Measurements from ENCODE around the gene COL8A1.

COL8A1 gene

DNA sequence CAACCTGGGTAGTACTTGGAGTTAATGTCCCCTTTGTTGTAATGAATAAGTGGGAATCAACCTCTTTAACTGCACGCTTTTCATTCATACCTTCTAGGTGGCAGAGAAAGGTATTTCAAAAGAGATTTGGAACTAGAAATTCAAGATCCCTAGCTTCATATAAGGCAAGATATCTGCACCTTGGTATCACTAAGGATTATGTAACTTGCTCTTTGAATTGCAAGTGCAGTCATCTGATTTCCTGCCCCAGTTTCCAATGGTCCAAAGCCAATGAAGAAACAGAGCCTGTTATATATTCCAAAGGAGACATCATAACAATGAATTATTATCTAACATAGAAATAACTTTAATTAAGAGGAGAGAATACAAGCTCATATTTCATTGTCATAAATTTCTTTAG is 124.5 kb downstream of the COL8A1 start:
- H3K4me3 ChIP-seq (ENCODE audit: low read depth, low read length) = no peak overlapping the region
- no peaks in the 10 kb centered on the region for H3K4me1 ChIP-seq
- no peaks in the 10 kb centered on the region for H3K79me2 ChIP-seq
- H3K27me3 ChIP-seq (ENCODE audit: control insufficient read depth, insufficient read depth, low read length) = no peaks in the 10 kb centered on the region
- no peak overlapping the region for H3K4me2 ChIP-seq (ENCODE audit: low read length)
- H3K9me3 ChIP-seq (ENCODE audit: control insufficient read depth, low read length) = no peaks in the 10 kb centered on the region
- H3K27ac ChIP-seq = no peak overlapping the region
- TF ChIP-seq, protein P1, sequence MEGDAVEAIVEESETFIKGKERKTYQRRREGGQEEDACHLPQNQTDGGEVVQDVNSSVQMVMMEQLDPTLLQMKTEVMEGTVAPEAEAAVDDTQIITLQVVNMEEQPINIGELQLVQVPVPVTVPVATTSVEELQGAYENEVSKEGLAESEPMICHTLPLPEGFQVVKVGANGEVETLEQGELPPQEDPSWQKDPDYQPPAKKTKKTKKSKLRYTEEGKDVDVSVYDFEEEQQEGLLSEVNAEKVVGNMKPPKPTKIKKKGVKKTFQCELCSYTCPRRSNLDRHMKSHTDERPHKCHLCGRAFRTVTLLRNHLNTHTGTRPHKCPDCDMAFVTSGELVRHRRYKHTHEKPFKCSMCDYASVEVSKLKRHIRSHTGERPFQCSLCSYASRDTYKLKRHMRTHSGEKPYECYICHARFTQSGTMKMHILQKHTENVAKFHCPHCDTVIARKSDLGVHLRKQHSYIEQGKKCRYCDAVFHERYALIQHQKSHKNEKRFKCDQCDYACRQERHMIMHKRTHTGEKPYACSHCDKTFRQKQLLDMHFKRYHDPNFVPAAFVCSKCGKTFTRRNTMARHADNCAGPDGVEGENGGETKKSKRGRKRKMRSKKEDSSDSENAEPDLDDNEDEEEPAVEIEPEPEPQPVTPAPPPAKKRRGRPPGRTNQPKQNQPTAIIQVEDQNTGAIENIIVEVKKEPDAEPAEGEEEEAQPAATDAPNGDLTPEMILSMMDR (IDR thresholded peaks at IDR 0.05) = no peak
- H3K36me3 ChIP-seq (ENCODE audit: control insufficient read depth, insufficient read depth, low read length) = no peaks in the 10 kb centered on the region
- H2AFZ ChIP-seq = no peak overlapping the region
- no peak overlapping the region for H3K9ac ChIP-seq

DNA sequence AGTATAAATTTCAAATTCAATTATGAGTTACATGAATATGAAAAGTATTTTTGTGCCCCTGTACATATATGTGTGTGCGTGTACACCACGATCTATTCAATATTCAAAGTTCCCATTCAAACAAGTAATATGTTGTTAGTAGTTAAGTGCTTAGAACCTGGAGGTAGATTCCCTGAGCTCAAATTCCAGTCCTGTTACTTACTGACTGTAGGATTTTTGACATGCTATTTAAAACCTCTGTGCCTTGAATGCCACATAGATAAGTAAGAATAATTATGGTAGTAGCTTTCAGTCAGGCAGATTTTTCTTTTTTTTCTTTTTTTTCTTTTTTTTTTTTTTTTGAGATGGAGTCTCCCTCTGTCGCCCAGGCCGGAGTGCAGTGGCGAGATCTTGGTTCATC is 126.0 kb downstream of the COL8A1 start:
- no peaks in the 10 kb centered on the region for H3K9me3 ChIP-seq (ENCODE audit: control insufficient read depth, low read length)
- H3K4me1 ChIP-seq = no peaks in the 10 kb centered on the region
- H3K36me3 ChIP-seq (ENCODE audit: control insufficient read depth, insufficient read depth, low read length) = no peaks in the 10 kb centered on the region
- no peaks in the 10 kb centered on the region for H3K27me3 ChIP-seq (ENCODE audit: control insufficient read depth, insufficient read depth, low read length)
- no peak overlapping the region for H3K9ac ChIP-seq
- H3K79me2 ChIP-seq = no peaks in the 10 kb centered on the region
- no peak overlapping the region for H3K4me2 ChIP-seq (ENCODE audit: low read length)
- TF ChIP-seq, protein P1 (IDR thresholded peaks at IDR 0.05) = no peak
- no peak overlapping the region for H2AFZ ChIP-seq
- no peak overlapping the region for H3K4me3 ChIP-seq (ENCODE audit: low read depth, low read length)
- no peak overlapping the region for H3K27ac ChIP-seq

DNA sequence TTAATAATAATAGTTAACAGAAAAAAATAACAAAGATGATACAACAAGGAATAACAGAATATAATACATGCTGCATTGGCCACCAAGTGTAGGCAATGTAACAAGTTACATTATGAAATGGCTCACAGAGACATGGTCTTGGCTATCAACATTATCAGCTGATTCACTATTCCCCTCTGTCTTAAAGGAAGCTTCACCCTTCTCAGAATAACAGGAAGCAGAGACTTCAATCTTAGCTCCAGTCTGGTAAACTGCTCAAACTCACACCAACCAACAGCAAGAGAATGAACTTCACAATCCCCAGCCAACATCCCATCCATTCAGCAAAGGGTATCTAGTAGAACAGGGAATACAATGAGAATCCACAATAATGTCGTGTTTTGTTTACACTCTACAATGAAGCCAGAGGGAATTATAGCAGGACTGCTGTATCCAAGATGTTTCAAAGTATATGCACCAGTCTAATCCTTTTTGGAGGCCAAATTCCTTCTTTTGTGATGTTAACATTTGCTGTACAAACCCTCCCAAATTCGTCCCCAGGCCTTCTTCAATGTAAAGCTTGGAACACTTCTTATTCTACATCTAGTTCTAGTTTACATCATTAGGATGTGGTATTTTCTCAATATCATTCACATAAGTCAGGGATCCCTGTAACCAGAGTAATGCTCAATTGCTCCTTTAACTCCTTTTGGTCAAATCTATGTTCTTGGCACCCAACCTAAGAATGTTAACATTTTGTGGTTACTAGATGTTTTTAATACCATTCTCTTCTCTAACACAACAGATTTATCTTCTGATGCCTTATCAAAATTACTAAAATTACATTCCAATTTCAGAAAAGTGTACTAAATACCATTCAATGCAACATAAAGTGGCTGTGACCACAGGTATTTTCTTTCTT is 126.9 kb downstream of the COL8A1 start:
- H3K27ac ChIP-seq = no peak overlapping the region
- H3K27me3 ChIP-seq (ENCODE audit: control insufficient read depth, insufficient read depth, low read length) = no peaks in the 10 kb centered on the region
- H3K79me2 ChIP-seq = no peaks in the 10 kb centered on the region
- no peaks in the 10 kb centered on the region for H3K36me3 ChIP-seq (ENCODE audit: control insufficient read depth, insufficient read depth, low read length)
- no peak overlapping the region for H3K4me2 ChIP-seq (ENCODE audit: low read length)
- no peak overlapping the region for H2AFZ ChIP-seq
- H3K4me1 ChIP-seq = no peaks in the 10 kb centered on the region
- no peaks in the 10 kb centered on the region for H3K9me3 ChIP-seq (ENCODE audit: control insufficient read depth, low read length)
- TF ChIP-seq, protein P1 (IDR thresholded peaks at IDR 0.05) = no peak
- H3K4me3 ChIP-seq (ENCODE audit: low read depth, low read length) = no peak overlapping the region
- no peak overlapping the region for H3K9ac ChIP-seq

DNA sequence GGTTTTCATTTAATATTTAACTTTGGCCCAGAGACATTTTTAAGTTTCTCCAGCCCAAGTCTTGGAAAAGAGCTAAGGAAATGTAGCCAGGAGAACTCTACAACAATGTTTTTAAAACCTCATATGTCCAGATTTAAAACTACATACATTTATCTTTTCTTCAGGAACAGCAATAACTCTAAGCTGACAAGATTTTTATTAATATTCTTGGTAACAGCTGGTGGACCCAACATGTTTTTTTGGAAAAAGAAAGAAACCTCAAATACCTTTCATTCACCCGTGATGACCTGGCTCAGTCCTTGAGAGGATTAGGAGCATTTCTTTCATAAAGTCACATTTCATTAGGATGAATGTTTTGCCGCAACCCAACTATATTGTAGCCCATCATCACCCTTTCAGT is 128.9 kb downstream of the COL8A1 start:
- Histone ChIP-seq H3K27ac (no peak overlapping the region), H3K9me3 (ENCODE audit: control insufficient read depth, low read length) (no peaks in the 10 kb centered on the region), H3K4me2 (ENCODE audit: low read length) (no peak overlapping the region), H3K4me3 (ENCODE audit: low read depth, low read length) (no peak overlapping the region), H3K36me3 (ENCODE audit: control insufficient read depth, insufficient read depth, low read length) (no peaks in the 10 kb centered on the region), H3K9ac (no peak overlapping the region), H3K79me2 (no peaks in the 10 kb centered on the region), H2AFZ (no peak overlapping the region), H3K27me3 (ENCODE audit: control insufficient read depth, insufficient read depth, low read length) (no peaks in the 10 kb centered on the region), H3K4me1 (no peaks in the 10 kb centered on the region)
- TF ChIP-seq, protein P1 (IDR thresholded peaks at IDR 0.05) = no peak

DNA sequence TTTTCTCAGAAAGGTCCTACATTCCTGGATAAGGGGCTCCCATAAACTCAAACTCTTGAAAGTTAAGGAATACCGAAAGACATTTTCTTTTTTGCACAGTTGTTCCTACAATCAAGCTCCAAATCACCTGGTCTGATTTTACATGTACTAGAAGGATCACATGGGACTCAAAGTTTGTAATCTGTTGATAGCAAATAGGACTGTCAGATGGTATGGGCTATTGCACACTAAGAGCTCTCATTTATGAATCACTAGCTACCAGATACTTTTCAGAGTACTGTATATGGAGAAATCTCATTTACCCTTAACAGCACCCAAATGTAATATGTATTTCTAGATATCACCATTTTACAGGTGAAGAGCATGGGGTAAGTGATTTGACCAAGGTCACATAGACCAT is 129.7 kb downstream of the COL8A1 start:
- no peaks in the 10 kb centered on the region for H3K4me1 ChIP-seq
- no peak overlapping the region for H3K27ac ChIP-seq
- no peaks in the 10 kb centered on the region for H3K27me3 ChIP-seq (ENCODE audit: control insufficient read depth, insufficient read depth, low read length)
- H3K9me3 ChIP-seq (ENCODE audit: control insufficient read depth, low read length) = no peaks in the 10 kb centered on the region
- TF ChIP-seq, protein P1 (IDR thresholded peaks at IDR 0.05) = no peak
- H3K9ac ChIP-seq = no peak overlapping the region
- H3K4me2 ChIP-seq (ENCODE audit: low read length) = no peak overlapping the region
- no peaks in the 10 kb centered on the region for H3K79me2 ChIP-seq
- no peak overlapping the region for H3K4me3 ChIP-seq (ENCODE audit: low read depth, low read length)
- no peaks in the 10 kb centered on the region for H3K36me3 ChIP-seq (ENCODE audit: control insufficient read depth, insufficient read depth, low read length)
- no peak overlapping the region for H2AFZ ChIP-seq

All from parathyroid adenoma (tissue), 2 donors.